GM20431 (cell line): Measurements from ENCODE around the gene CEP152.

Experiments used
- in situ Hi-C: fragments of 300-500 bp; cut with MseI, MboI; formaldehyde crosslinking; loops from one replicate; pipeline ENCODE4 v1.15.0; 2020; ENCODE audit warnings: low sequenced_read_pairs; ENCODE audit not compliant: unreplicated experiment

Gene CEP152

GRCh38 chr15:48810414-48811324 is at the start of gene CEP152:
Gene CEP152, minus strand, starts transcription at chr15:48811069. Its CDS starts 5,420 bp downstream, at chr15:48805649.
- in situ Hi-C loops, result loop anchor here (25.0 kb wide), 1 partner anchor 448 kb away; no protein-coding TSS in a partner anchor

- in situ Hi-C loops, result loop anchor here (25.0 kb wide), 1 partner anchor 553 kb away; the partner anchor contains the start of gene FGF7
Observed at GRCh38 chr15:48859426-48859825, 48.6 kb upstream of the CEP152 start.

- in situ Hi-C loops, result loop anchor here (25.0 kb wide), 1 partner anchor 554 kb away; the partner anchor contains the start of gene FGF7
Observed at GRCh38 chr15:48858401-48858800, 47.5 kb upstream of the CEP152 start.

- in situ Hi-C loops, result loop anchor here (25.0 kb wide), 1 partner anchor 555 kb away; the partner anchor contains the start of gene FGF7
Observed at GRCh38 chr15:48856942-48857341, 46.1 kb upstream of the CEP152 start.

- in situ Hi-C loops, result loop anchor here (25.0 kb wide), 1 partner anchor 557 kb away; the partner anchor contains the start of gene FGF7
Observed at GRCh38 chr15:48855501-48856440, 44.9 kb upstream of the CEP152 start.

GRCh38 chr15:48854434-48854833 is 43.6 kb upstream of the CEP152 start:
- in situ Hi-C loops, result loop anchor here (25.0 kb wide), 1 partner anchor 558 kb away; the partner anchor contains the start of gene FGF7

- in situ Hi-C loops, result loop anchor here (25.0 kb wide), 1 partner anchor 560 kb away; the partner anchor contains the start of gene FGF7
Observed at GRCh38 chr15:48851956-48852355, 41.1 kb upstream of the CEP152 start.

GRCh38 chr15:48850648-48851047 is 39.8 kb upstream of the CEP152 start:
- in situ Hi-C loops, result loop anchor here (25.0 kb wide), 1 partner anchor 562 kb away; the partner anchor contains the start of gene FGF7

- in situ Hi-C loops, result no loop called here
Observed at GRCh38 chr15:48845123-48845522, 34.3 kb upstream of the CEP152 start.

GRCh38 chr15:48842501-48842900 is 31.6 kb upstream of the CEP152 start:
- in situ Hi-C loops, result no loop called here

GRCh38 chr15:48834756-48835155 is 23.9 kb upstream of the CEP152 start:
- in situ Hi-C loops, result no loop called here

GRCh38 chr15:48833526-48834239 is 22.8 kb upstream of the CEP152 start:
- in situ Hi-C loops, result no loop called here

GRCh38 chr15:48832648-48833047 is 21.8 kb upstream of the CEP152 start:
- in situ Hi-C loops, result no loop called here

- in situ Hi-C loops, result no loop called here
Observed at GRCh38 chr15:48828906-48829305, 18.0 kb upstream of the CEP152 start.

GRCh38 chr15:48828471-48828870 is 17.6 kb upstream of the CEP152 start:
- in situ Hi-C loops, result no loop called here

- in situ Hi-C loops, result no loop called here
Observed at GRCh38 chr15:48825075-48825474, 14.2 kb upstream of the CEP152 start.

- in situ Hi-C loops, result loop anchor here (25.0 kb wide), 1 partner anchor 461 kb away; no protein-coding TSS in a partner anchor
Observed at GRCh38 chr15:48823706-48824105, 12.8 kb upstream of the CEP152 start.

GRCh38 chr15:48823237-48823636 is 12.4 kb upstream of the CEP152 start:
- in situ Hi-C loops, result loop anchor here (25.0 kb wide), 1 partner anchor 461 kb away; no protein-coding TSS in a partner anchor

GRCh38 chr15:48814286-48814685 is 3.4 kb upstream of the CEP152 start:
- in situ Hi-C loops, result loop anchor here (25.0 kb wide), 1 partner anchor 452 kb away; no protein-coding TSS in a partner anchor
